Parathyroid adenoma (tissue), 2 donors: ENCODE data around the gene LAMA2.

Experiments used
- H2AFZ ChIP-seq: fragments of 300-600 bp; sonication (generic); one replicate; pipeline ENCODE4 v1.7.0; 2017; ENCODE audit warnings: antibody characterized with exemption, mild to moderate bottlenecking
- H3K27ac ChIP-seq: fragments of 300-600 bp; sonication (generic); one replicate; pipeline ENCODE4 v1.7.0; 2017
- H3K27me3 ChIP-seq: fragments of 300-600 bp; sonication (generic); one replicate; pipeline ENCODE4 v1.7.0; 2017; ENCODE audit warnings: low read length; ENCODE audit not compliant: control insufficient read depth, insufficient read depth
- H3K36me3 ChIP-seq: fragments of 300-600 bp; sonication (generic); one replicate; pipeline ENCODE4 v1.7.0; 2017; ENCODE audit warnings: low read length; ENCODE audit not compliant: control insufficient read depth, insufficient read depth
- H3K4me1 ChIP-seq: fragments of 300-600 bp; sonication (generic); one replicate; pipeline ENCODE4 v1.7.0; 2017; ENCODE audit warnings: control low read depth
- H3K4me2 ChIP-seq: fragments of 300-600 bp; sonication (generic); one replicate; pipeline ENCODE4 v1.7.0; 2017; ENCODE audit warnings: low read length
- H3K4me3 ChIP-seq: fragments of 300-600 bp; sonication (generic); one replicate; pipeline ENCODE4 v1.7.0; 2017; ENCODE audit warnings: low read depth, low read length
- H3K79me2 ChIP-seq: fragments of 300-600 bp; sonication (generic); one replicate; pipeline ENCODE4 v1.7.0; 2017; ENCODE audit warnings: control low read depth
- H3K9ac ChIP-seq: fragments of 300-600 bp; sonication (generic); one replicate; pipeline ENCODE4 v1.7.0; 2017; ENCODE audit warnings: mild to moderate bottlenecking
- H3K9me3 ChIP-seq: fragments of 300-600 bp; sonication (generic); one replicate; pipeline ENCODE4 v1.7.0; 2017; ENCODE audit warnings: low read length; ENCODE audit not compliant: control insufficient read depth
- CTCF ChIP-seq: fragments of 300-600 bp; sonication (generic); IDR thresholded peaks from one replicate; pipeline ENCODE4 v1.7.0; 2017; ENCODE audit warnings: antibody characterized with exemption, mild to moderate bottlenecking
- donor health status: primary hyperparathyroidism.

LAMA2 gene

GRCh38 chr6:129494586-129494985 lies 611.6 kb downstream of the LAMA2 start:
- H3K79me2 ChIP-seq: no peaks in the 10 kb centered on the region
- no peak overlapping the region for H2AFZ ChIP-seq
- no peak for TF ChIP-seq CTCF
- H3K9ac ChIP-seq: no peak overlapping the region
- no peaks in the 10 kb centered on the region for H3K27me3 ChIP-seq
- no peaks in the 10 kb centered on the region for H3K9me3 ChIP-seq
- H3K4me1 ChIP-seq: peaks cover 6% of the 10 kb centered on the region
- no peak overlapping the region for H3K4me2 ChIP-seq
- no peak overlapping the region for H3K27ac ChIP-seq
- H3K36me3 ChIP-seq: no peaks in the 10 kb centered on the region
- H3K4me3 ChIP-seq: no peak overlapping the region

GRCh38 chr6:129495652-129496051 lies 612.7 kb downstream of the LAMA2 start:
- Histone ChIP-seq H2AFZ (no peak overlapping the region), H3K79me2 (no peaks in the 10 kb centered on the region), H3K9ac (no peak overlapping the region), H3K9me3 (no peaks in the 10 kb centered on the region), H3K4me2 (no peak overlapping the region), H3K27me3 (no peaks in the 10 kb centered on the region), H3K4me3 (no peak overlapping the region), H3K27ac (no peak overlapping the region), H3K36me3 (no peaks in the 10 kb centered on the region), H3K4me1 (peaks cover 6% of the 10 kb centered on the region)
- TF ChIP-seq CTCF: no peak

GRCh38 chr6:129497481-129498441 lies 614.8 kb downstream of the LAMA2 start:
- no peak overlapping the region for H2AFZ ChIP-seq
- no peaks in the 10 kb centered on the region for H3K79me2 ChIP-seq
- no peak overlapping the region for H3K4me2 ChIP-seq
- H3K4me1 ChIP-seq: peaks cover 11% of the 10 kb centered on the region
- H3K27me3 ChIP-seq: no peaks in the 10 kb centered on the region
- H3K4me3 ChIP-seq: no peak overlapping the region
- no peak overlapping the region for H3K27ac ChIP-seq
- no peak for TF ChIP-seq CTCF
- H3K9me3 ChIP-seq: no peaks in the 10 kb centered on the region
- no peak overlapping the region for H3K9ac ChIP-seq
- no peaks in the 10 kb centered on the region for H3K36me3 ChIP-seq

GRCh38 chr6:129498541-129498940 lies 615.6 kb downstream of the LAMA2 start:
- Histone ChIP-seq H3K4me3 (no peak overlapping the region), H2AFZ (peak overlapping the region; percentile 31), H3K36me3 (no peaks in the 10 kb centered on the region), H3K9ac (no peak overlapping the region), H3K27ac (no peak overlapping the region), H3K27me3 (no peaks in the 10 kb centered on the region), H3K4me2 (peak overlapping the region; percentile 53), H3K4me1 (peaks cover 11% of the 10 kb centered on the region), H3K79me2 (no peaks in the 10 kb centered on the region), H3K9me3 (no peaks in the 10 kb centered on the region)
- no peak for TF ChIP-seq CTCF
